Activated CD4-positive, alpha-beta T cell treated with anti-CD3 and anti-CD28 coated beads, Interleukin-2, amount 10 ng/mL, durations not matched to agents 7 days and 5 days (primary cell): ENCODE data around the gene MUCL1. TPM values are rescaled to one million over a fixed set of nuclear protein-coding genes. Genes with fewer than 3 reads are reported as not detected.

Experiments
- total RNA-seq, 2 experiments: library from RNA; stranded (reverse); gene quantifications; one replicate each; pipeline ENCODE4 v1.2.3, GENCODE V29; 2021

Gene MUCL1
- total RNA-seq, 2 experiments from 2014 or later = not detected

Other genes starting within 250 kb of the MUCL1 start
- gene LACRT, start 219.6 kb upstream of the MUCL1 start, total RNA-seq = not detected
- gene DCD, start 206.2 kb upstream of the MUCL1 start, total RNA-seq = not detected
- 100 to 1,000 TPM; 113 to 136 TPM for gene TESPA1, start 130.2 kb downstream of the MUCL1 start, total RNA-seq
- not detected for gene NEUROD4, start 165.5 kb downstream of the MUCL1 start, total RNA-seq